Activated naive CD8-positive, alpha-beta T cell treated with anti-CD3 and anti-CD28 coated beads for 36 hours (primary cell): ENCODE measurements around the gene RCSD1. TPM values are rescaled to one million over a fixed set of nuclear protein-coding genes. Genes with fewer than 3 reads are reported as not detected.
"Not testable (repeated sequence)": the region's sequence is repeated elsewhere in the genome, so short reads cannot be mapped to it uniquely, and the experiment has no call there.

Experiments used
- DNase-seq: peaks from one replicate; pipeline ENCODE4 v3.0.0; 2021
- H3K27ac Mint-ChIP-seq: one replicate; pipeline ENCODE4 v1.8.0; 2022; ENCODE audit warnings: mild to moderate bottlenecking, moderate library complexity, mixed read lengths
- H3K27me3 Mint-ChIP-seq: one replicate; pipeline ENCODE4 v1.8.0; 2022; ENCODE audit warnings: mild to moderate bottlenecking, mixed read lengths
- H3K36me3 Mint-ChIP-seq: one replicate; pipeline ENCODE4 v1.8.0; 2021; ENCODE audit warnings: mild to moderate bottlenecking, mixed read lengths
- H3K4me1 Mint-ChIP-seq: one replicate; pipeline ENCODE4 v1.8.0; 2021; ENCODE audit warnings: mixed read lengths
- H3K4me3 Mint-ChIP-seq: one replicate; pipeline ENCODE4 v1.8.0; 2022; ENCODE audit warnings: mild to moderate bottlenecking, moderate library complexity, mixed read lengths
- H3K9me3 Mint-ChIP-seq: one replicate; pipeline ENCODE4 v1.8.0; 2022; ENCODE audit warnings: mixed read lengths
- total RNA-seq, 2 experiments: library from RNA; stranded (reverse); gene quantifications; one replicate each; pipeline ENCODE4 v1.2.3, GENCODE V29; 2021

The RCSD1 gene
- total RNA-seq, 2 experiments from 2014 or later: 56.4 to 58.2 TPM

DNA sequence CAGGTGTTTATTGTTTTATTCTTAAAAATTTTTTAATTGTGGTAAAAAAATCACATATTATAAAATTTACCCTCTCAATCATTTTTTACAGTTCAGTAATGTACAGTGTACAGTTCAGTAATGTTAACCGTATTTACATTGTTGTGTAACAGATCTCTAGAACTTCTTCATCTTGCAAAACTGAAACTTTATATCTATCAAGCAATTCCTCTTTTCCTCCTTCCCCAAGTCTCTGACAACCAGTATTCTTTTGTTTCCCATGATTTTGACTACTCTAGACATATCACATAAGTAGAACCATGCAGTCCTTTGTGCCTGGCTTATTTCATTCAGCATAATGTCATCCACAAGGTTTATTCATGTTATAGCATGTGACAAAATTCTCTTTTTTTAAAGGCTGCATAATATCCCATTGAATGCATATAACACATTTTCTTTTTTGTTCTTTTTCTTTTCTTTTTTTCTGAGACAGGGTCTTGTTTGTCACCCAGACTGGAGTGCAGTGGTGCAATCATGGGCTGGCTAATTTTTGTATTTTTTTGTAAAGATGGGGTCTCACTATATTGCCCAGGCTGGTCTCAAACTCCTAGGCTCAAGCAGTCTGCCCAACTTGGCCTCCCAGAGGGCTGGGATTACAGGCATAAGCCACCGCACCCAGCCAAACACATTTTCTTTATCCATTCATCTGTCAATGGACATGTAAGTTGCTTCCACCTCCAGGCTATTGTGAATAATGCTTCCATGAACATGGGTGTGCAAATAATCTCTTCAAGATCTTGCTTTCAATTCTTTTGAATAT, 17.2 kb upstream of the RCSD1 start:
- Mint-ChIP-seq H3K4me3 (no peak overlapping the region), H3K27me3 (no peaks in the 10 kb centered on the region), H3K27ac (no peak overlapping the region)

DNA sequence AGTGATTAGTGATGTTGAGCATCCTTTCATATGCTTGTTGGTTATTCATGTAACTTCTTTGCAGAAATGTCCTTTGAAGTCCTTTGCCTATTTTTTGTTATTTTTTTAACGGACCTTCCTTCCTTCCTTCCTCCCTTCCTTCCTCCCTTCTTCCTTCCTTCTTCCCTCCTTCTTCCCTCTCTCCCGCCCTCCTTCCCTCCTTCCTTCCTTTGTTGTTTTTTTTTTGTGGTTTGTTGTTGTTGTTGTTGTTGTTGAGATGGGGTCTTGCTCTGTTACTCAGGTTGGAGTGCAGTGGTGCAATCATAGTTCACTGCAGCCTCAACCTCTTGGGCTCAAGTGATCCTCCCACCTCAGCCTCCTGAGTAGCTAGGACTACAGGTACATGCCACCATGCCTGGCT, 16.0 kb upstream of the RCSD1 start:
- H3K9me3 Mint-ChIP-seq, H3K27ac Mint-ChIP-seq, DNase-seq, H3K27me3 Mint-ChIP-seq, H3K4me3 Mint-ChIP-seq, H3K36me3 Mint-ChIP-seq: not testable (repeated sequence)
- peaks cover 33% of the 10 kb centered on the region for H3K4me1 Mint-ChIP-seq

More for the DNA sequence above, 17.2 kb upstream of the RCSD1 start:
- peaks cover 25% of the 10 kb centered on the region for H3K4me1 Mint-ChIP-seq
- H3K9me3 Mint-ChIP-seq: peaks cover 10% of the 10 kb centered on the region
- H3K36me3 Mint-ChIP-seq: peaks cover 10% of the 10 kb centered on the region
- DNase-seq: no peak

DNA sequence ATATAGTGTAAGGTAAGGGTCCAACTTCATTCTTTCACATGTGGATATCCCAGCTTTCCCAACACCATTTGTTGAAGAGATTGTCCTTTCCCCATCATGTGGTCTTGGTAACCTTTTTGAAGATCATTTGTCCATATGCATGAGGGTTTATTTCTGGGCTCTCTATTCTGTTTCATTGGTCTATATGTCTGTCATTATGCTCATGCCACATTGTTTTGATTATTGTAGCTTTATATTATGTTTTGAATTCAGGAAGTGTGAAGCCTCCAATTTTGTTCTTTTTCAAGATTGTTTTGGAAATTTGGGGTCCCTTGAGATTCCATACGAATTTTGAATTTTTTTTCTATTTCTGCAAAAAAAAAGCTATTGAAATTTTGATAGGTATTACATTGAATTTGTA, 15.2 kb upstream of the RCSD1 start:
- no peak for DNase-seq
- peaks cover 5% of the 10 kb centered on the region for H3K9me3 Mint-ChIP-seq
- H3K27me3 Mint-ChIP-seq: no peaks in the 10 kb centered on the region
- H3K36me3 Mint-ChIP-seq: peaks cover 8% of the 10 kb centered on the region
- H3K4me3 Mint-ChIP-seq: no peak overlapping the region
- H3K4me1 Mint-ChIP-seq: peaks cover 35% of the 10 kb centered on the region
- no peak overlapping the region for H3K27ac Mint-ChIP-seq

DNA sequence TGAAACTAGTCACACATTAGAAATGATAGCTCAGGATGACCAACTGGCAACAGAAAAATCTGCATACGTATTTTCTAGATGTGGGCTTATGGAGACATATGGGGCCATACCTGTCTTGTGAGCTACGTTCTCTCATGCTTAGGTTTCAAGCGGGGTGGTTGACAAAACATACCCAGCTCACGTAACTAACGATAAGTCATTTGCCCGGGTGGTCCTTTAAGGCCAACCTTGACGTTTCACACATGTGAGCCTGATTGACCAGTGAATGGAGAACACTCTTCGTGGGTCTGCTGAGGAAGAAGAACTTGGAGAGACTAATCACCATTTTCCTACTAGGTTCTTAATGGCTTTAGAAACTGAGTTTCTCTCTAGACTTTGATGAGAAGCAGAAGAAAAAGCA, 13.5 kb upstream of the RCSD1 start:
- Mint-ChIP-seq H3K36me3 (peaks cover 8% of the 10 kb centered on the region), H3K27me3 (no peaks in the 10 kb centered on the region), H3K9me3 (peaks cover 3% of the 10 kb centered on the region), H3K4me3 (peak overlapping the region; percentile 65), H3K4me1 (peaks cover 47% of the 10 kb centered on the region), H3K27ac (peak overlapping the region; percentile 88)
- no peak for DNase-seq

DNA sequence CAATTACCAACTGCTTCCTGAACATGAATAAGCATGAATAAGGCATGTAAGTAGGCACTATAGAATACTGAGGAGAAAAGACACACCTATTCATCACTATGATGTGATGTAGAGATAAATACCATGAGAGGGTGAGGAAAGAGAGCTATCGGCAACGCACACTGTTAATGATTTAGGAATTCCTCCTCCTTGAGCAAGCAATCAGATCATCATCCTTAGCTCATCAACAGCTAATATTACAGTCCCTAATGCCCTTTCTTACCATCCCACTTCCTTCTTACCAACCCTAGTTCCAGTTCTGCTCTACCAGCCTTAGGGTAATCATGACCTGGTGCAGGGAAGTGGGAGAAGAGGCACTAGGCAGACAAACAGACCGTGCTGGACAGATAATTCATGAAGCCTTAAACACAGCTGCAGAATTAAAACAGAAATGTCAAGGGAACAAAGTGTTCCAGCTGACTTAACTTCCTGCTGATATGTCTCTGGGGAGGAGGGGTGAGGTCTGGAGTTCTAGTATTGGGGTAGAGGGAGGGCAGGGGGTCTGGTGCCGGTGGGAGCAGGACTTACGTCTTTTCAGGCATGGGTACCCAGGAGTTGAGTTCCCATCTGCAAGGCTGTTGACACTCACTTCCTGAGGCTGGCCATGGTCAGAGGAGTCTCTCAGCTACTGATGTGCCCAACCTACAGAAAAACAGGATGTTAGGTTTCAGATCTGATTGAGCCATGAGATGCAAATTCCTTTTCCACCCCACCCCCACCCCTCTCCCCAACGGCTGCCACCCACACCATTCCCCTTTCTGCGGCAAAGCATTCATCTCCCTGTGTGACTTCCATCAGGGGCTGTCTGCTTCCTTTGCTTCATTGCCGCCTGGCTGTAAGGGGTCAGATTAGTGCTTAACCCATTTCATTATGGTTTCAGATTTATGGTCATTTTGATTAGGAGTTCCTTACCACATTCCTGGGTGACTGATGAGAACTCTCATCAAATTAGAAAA, 12.6 kb upstream of the RCSD1 start:
- Mint-ChIP-seq H3K9me3 (peaks cover 3% of the 10 kb centered on the region), H3K4me3 (peak overlapping the region; percentile 65), H3K36me3 (peaks cover 8% of the 10 kb centered on the region), H3K4me1 (peaks cover 49% of the 10 kb centered on the region), H3K27ac (peak overlapping the region; percentile 88), H3K27me3 (no peaks in the 10 kb centered on the region)
- DNase-seq: no peak

DNA sequence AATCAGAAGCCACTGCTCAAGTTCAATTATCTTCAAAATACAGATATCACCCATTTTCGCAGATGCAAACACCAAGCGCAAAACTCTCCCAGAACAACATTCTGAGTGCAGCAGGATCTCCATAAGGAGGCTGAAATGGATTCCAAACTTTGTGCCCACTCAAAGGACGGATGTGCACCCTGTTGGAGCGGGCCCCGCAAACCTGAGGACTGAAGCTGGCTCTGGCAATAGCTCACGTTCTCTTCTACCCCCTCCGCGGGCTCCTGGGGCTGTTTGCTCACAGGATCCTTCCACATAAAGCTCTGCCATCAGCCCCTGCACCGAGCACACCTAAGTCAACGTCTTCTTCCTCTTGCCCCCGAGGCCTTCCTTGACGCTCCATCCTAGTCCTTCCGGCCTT, 11.7 kb upstream of the RCSD1 start:
- peak overlapping the region; percentile 88 for H3K27ac Mint-ChIP-seq
- DNase-seq: no peak
- peaks cover 3% of the 10 kb centered on the region for H3K9me3 Mint-ChIP-seq
- peaks cover 8% of the 10 kb centered on the region for H3K36me3 Mint-ChIP-seq
- H3K4me3 Mint-ChIP-seq: no peak overlapping the region
- H3K4me1 Mint-ChIP-seq: peaks cover 51% of the 10 kb centered on the region
- H3K27me3 Mint-ChIP-seq: no peaks in the 10 kb centered on the region

DNA sequence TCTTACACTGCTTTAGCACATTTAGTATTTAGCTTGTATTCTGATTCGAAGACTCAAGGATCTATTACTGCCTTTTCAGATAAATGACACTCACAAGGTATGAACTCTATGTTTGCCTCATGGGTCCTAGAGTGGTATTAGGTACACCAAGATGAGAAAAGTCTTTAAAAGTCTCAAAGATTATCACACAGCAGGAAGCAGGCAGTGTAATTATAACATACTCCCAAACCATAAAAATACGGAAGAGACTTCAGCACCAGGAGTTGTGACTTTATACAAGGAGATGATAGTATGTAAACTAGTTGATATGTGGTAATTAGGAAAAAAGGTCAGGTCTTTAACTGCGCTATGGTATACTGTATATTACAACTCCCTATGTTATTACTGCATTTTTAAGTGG, 11.2 kb upstream of the RCSD1 start:
- Mint-ChIP-seq H3K4me3 (no peak overlapping the region), H3K4me1 (peaks cover 52% of the 10 kb centered on the region)

DNA sequence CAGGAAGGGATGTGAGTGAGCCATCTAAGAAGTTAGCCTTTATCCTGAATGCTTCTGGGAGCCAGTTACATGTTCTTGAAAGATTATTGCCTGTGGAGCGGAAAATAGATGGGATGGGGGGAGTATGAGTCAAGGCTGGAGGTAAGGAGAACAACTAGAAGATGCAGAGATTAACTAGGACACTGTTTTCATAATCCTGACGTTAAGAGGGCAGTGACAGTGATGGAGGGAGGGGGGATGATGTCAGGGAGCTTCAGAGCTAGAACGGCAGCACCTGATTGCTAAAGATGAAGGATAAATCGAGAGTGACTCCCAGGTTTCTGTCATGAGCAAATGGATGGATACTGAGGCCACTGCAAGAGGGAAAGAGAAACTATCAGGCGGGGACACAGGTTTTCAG, 10.0 kb upstream of the RCSD1 start:
- Mint-ChIP-seq H3K27me3 (no peaks in the 10 kb centered on the region), H3K9me3 (peaks cover 3% of the 10 kb centered on the region), H3K4me1 (peaks cover 54% of the 10 kb centered on the region), H3K4me3 (no peak overlapping the region), H3K36me3 (peaks cover 10% of the 10 kb centered on the region), H3K27ac (peak overlapping the region; percentile 19)
- no peak for DNase-seq

More for the DNA sequence above, 11.2 kb upstream of the RCSD1 start:
- no peak for DNase-seq
- no peaks in the 10 kb centered on the region for H3K27me3 Mint-ChIP-seq
- H3K9me3 Mint-ChIP-seq: peaks cover 3% of the 10 kb centered on the region
- H3K36me3 Mint-ChIP-seq: peaks cover 8% of the 10 kb centered on the region
- peak overlapping the region; percentile 88 for H3K27ac Mint-ChIP-seq

DNA sequence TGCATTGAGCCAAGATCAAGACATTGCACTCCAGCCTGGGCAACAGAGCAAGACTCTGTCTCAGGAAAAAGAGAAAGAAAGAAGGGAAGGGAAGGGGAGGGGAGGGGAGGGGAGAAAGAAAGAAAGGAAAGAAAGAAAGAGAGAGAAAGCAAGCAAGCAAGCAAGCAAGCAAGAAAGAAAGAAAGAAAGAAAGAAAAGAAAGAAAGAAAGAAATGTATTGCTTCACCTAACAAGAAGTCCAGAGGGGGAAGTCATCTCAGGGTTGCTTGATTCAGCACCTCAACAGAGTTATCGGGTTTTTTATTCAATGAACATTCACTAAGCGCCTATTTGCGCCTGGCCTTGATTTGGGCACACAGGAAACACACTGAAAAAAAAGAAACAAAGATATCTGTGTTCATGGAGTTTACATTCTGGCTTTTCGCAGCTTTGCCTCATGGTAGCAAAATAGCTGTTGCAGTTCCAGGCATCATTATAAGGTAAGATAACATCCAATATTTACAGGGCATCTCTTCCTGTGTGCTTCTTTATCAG, 8.2 kb upstream of the RCSD1 start:
- Mint-ChIP-seq H3K27me3 (no peaks in the 10 kb centered on the region), H3K36me3 (peaks cover 5% of the 10 kb centered on the region), H3K9me3 (peaks cover 11% of the 10 kb centered on the region), H3K27ac (no peak overlapping the region), H3K4me1 (peaks cover 48% of the 10 kb centered on the region), H3K4me3 (no peak overlapping the region)
- no peak for DNase-seq

DNA sequence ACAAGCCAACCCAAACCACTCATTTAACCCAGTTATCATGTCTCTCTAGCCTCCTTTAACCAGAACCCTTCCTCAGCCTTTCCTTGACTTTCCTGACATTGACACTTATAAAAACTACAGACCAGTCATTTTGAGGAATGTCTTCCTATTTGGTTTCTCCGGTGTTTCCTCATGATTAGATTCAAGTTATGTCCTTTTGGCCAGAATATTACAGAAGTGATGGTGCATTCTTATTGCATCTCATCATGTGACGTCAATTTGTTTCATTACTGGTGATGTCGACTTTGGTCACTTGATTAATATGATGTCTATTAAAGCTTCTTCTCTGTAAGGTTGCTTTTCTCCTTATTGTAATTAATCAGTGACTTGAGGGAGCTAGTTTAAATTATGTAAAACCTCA, 6.1 kb upstream of the RCSD1 start:
- Mint-ChIP-seq H3K27ac (no peak overlapping the region), H3K4me3 (no peak overlapping the region), H3K36me3 (peaks cover 5% of the 10 kb centered on the region), H3K9me3 (peaks cover 11% of the 10 kb centered on the region), H3K4me1 (peaks cover 47% of the 10 kb centered on the region), H3K27me3 (no peaks in the 10 kb centered on the region)
- DNase-seq: no peak

DNA sequence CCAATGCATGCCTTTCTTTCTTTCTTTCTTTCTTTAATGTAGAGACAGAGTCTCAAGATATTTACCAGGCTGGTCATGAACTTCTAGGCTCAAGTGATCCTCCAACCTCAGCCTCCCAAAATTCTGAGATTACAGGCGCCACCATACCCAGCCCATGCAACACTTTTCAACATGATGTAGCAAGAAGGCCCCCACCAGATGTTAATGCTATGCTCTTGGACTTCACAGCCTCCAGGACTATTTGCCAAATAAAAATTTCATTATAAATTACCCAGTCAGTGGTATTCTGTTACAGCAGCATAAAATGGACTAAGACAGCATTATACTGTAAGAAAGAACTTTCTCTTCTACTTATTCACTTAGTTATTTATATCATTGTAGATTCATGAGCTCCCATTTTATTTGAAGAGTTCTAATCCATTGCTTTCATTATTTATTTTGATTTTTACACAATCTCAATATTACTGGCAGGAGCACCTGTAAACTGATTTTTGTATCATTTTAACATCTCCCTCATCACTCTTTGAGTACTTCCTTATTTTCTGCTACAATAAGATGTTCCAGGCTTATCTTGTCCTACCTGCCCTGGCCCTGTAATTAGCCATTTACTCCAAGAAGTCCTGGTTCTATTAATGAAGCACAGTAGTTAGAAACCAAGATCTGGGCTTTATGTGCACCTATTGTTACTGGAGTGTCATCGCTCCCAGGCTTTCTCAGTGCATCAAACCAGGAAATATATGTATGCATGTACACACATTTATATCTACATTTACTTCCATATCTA, 4.8 kb upstream of the RCSD1 start:
- Mint-ChIP-seq H3K27ac (no peak overlapping the region), H3K36me3 (peaks cover 8% of the 10 kb centered on the region), H3K4me3 (no peak overlapping the region), H3K9me3 (peaks cover 11% of the 10 kb centered on the region), H3K27me3 (peaks cover 3% of the 10 kb centered on the region), H3K4me1 (peaks cover 49% of the 10 kb centered on the region)
- DNase-seq: no peak

DNA sequence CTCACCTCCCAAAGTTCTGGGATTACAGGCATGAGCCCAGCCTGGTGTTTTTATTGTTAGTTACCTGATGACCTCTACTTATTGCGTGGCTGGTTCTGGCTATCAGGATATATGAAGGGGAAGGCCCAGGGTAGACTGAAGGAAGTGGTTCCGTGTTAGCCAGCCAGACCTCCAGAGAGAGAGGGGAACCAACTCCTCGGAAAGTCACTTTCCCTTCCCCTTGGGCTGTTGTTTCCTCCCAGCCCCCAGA, 2.5 kb upstream of the RCSD1 start:
- Mint-ChIP-seq H3K9me3 (peaks cover 11% of the 10 kb centered on the region), H3K36me3 (peaks cover 26% of the 10 kb centered on the region), H3K27ac (peak overlapping the region; percentile 99), H3K4me1 (peaks cover 46% of the 10 kb centered on the region), H3K4me3 (peak overlapping the region; percentile 97), H3K27me3 (peaks cover 3% of the 10 kb centered on the region)
- peak; percentile 23 for DNase-seq

DNA sequence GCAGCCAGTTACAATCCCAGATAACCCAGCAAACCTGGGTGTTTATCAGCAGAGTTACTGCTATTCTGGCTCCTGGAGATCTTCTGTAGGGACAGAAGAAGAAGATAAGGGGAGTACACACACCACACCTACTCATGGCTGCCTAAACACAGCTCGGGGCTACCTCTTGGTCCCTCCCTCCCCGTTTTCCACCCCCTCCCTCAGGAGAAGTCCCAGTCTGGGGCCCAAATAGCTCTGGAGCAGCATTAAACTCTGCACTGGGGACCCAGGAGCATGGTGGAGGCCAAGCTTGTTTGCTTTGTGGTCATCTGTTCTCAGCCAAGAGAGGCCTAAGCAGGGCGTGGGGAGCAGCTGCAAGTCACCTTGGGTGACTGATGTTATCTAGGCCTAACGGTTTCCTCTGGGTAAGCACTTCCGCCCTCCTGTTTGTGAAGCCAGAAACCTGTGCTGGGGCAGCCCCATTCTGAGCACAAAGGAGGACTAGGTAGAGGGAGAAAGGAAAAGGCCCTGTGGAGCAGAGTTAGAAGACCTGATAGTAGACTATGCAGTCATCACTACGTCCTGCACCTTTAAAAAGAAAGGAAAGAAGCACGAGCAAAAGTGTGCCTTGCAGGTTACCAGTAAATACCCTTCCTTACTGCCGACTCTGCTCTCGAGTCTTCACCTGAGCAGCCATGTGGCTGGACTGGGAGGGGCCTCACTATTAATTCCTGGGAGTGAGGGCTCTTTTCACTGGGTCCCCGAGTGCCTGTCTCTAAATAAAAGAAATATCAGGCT, 2.0 kb upstream of the RCSD1 start:
- peak; percentile 78 for DNase-seq
- Mint-ChIP-seq H3K36me3 (peaks cover 30% of the 10 kb centered on the region), H3K9me3 (peaks cover 11% of the 10 kb centered on the region), H3K4me3 (peak overlapping the region; percentile 97), H3K4me1 (peaks cover 46% of the 10 kb centered on the region), H3K27ac (peak overlapping the region; percentile 99), H3K27me3 (peaks cover 3% of the 10 kb centered on the region)
